Astrocyte (in vitro differentiated cells and primary cell): Measurements from ENCODE around the gene FES. TPM values are rescaled to one million over a fixed set of nuclear protein-coding genes. Genes with fewer than 3 reads are reported as not detected.

Experiments used
- DNase-seq: peaks from one replicate; pipeline ENCODE4 v3.0.0-alpha.2; 2010; ENCODE audit warnings: low read depth
- FAIRE-seq: peaks from 2 replicates; lab custom pipeline; 2011; peaks lifted over from hg19 to GRCh38; lab: Jason Lieb, UNC
- H2AFZ ChIP-seq: 2 replicates; pipeline ENCODE4 v1.6.0; 2012; ENCODE audit warnings: low read depth, low read length, inconsistent platforms
- H3K27ac ChIP-seq: 2 replicates; pipeline ENCODE4 v1.5.1; 2011; ENCODE audit warnings: low read depth, low read length, inconsistent platforms
- H3K27me3 ChIP-seq: 2 replicates; pipeline ENCODE4 v1.6.0; 2011; ENCODE audit warnings: low read length, inconsistent platforms; ENCODE audit not compliant: insufficient read depth
- H3K36me3 ChIP-seq: 2 replicates; pipeline ENCODE4 v1.5.1; 2011; ENCODE audit warnings: low read length, inconsistent platforms; ENCODE audit not compliant: insufficient read depth
- H3K4me1 ChIP-seq: 2 replicates; pipeline ENCODE4 v1.5.1; 2011; ENCODE audit warnings: low read length, inconsistent platforms; ENCODE audit not compliant: insufficient read depth
- H3K4me2 ChIP-seq: 2 replicates; pipeline ENCODE4 v1.6.0; 2012; ENCODE audit warnings: low read length, inconsistent platforms
- H3K4me3 ChIP-seq: 2 replicates; pipeline ENCODE4 v1.5.1; 2011; ENCODE audit warnings: low read depth, mild to moderate bottlenecking, low read length, inconsistent platforms; ENCODE audit not compliant: insufficient read depth
- H3K79me2 ChIP-seq: 2 replicates; pipeline ENCODE4 v1.6.0; 2012; ENCODE audit warnings: mild to moderate bottlenecking, low read length, inconsistent platforms; ENCODE audit not compliant: insufficient read depth
- H3K9ac ChIP-seq: 2 replicates; pipeline ENCODE4 v1.6.0; 2012; ENCODE audit warnings: mild to moderate bottlenecking, low read length, inconsistent platforms
- H3K9me3 ChIP-seq: 2 replicates; pipeline ENCODE4 v1.5.1; 2012; ENCODE audit warnings: low read depth, mild to moderate bottlenecking, low read length, inconsistent platforms; ENCODE audit not compliant: insufficient read depth
- H4K20me1 ChIP-seq: 2 replicates; pipeline ENCODE4 v1.6.0; 2012; ENCODE audit warnings: low read length, inconsistent platforms; ENCODE audit not compliant: insufficient read depth
- H3K27ac Mint-ChIP-seq: one replicate; pipeline ENCODE4 v1.8.0; 2021; ENCODE audit warnings: mild to moderate bottlenecking, mixed read lengths; ENCODE audit not compliant: unreplicated experiment
- H3K27me3 Mint-ChIP-seq: one replicate; pipeline ENCODE4 v1.8.0; 2021; ENCODE audit warnings: low read depth, mixed read lengths; ENCODE audit not compliant: unreplicated experiment
- H3K36me3 Mint-ChIP-seq: one replicate; pipeline ENCODE4 v1.8.0; 2021; ENCODE audit warnings: low read depth, mixed read lengths; ENCODE audit not compliant: unreplicated experiment
- H3K4me1 Mint-ChIP-seq: one replicate; pipeline ENCODE4 v1.8.0; 2021; ENCODE audit warnings: low read depth, mixed read lengths; ENCODE audit not compliant: unreplicated experiment
- H3K4me3 Mint-ChIP-seq: one replicate; pipeline ENCODE4 v1.8.0; 2021; ENCODE audit warnings: mild to moderate bottlenecking, moderate library complexity, mixed read lengths; ENCODE audit not compliant: unreplicated experiment
- H3K9me3 Mint-ChIP-seq: one replicate; pipeline ENCODE4 v1.8.0; 2021; ENCODE audit warnings: mild to moderate bottlenecking, mixed read lengths; ENCODE audit not compliant: unreplicated experiment
- EZH2 ChIP-seq: IDR thresholded peaks from 2 replicates; pipeline ENCODE4 v1.6.1; 2012; ENCODE audit warnings: mild to moderate bottlenecking, low read length, inconsistent platforms; ENCODE audit not compliant: insufficient read depth
- total RNA-seq: library from RNA; stranded (reverse); gene quantifications from 2 replicates; pipeline ENCODE4 v1.2.1, GENCODE V29; 2021
- TF ChIP-seq, protein P1 (sequence below): IDR thresholded peaks from 2 replicates; pipeline ENCODE4 v1.5.1; 2011; ENCODE audit warnings: low read depth, mild to moderate bottlenecking, inconsistent platforms, low read length, moderate library complexity; ENCODE audit not compliant: insufficient read depth

The FES gene
- total RNA-seq, 1 donor from 2014 or later: 7.2 TPM

DNA sequence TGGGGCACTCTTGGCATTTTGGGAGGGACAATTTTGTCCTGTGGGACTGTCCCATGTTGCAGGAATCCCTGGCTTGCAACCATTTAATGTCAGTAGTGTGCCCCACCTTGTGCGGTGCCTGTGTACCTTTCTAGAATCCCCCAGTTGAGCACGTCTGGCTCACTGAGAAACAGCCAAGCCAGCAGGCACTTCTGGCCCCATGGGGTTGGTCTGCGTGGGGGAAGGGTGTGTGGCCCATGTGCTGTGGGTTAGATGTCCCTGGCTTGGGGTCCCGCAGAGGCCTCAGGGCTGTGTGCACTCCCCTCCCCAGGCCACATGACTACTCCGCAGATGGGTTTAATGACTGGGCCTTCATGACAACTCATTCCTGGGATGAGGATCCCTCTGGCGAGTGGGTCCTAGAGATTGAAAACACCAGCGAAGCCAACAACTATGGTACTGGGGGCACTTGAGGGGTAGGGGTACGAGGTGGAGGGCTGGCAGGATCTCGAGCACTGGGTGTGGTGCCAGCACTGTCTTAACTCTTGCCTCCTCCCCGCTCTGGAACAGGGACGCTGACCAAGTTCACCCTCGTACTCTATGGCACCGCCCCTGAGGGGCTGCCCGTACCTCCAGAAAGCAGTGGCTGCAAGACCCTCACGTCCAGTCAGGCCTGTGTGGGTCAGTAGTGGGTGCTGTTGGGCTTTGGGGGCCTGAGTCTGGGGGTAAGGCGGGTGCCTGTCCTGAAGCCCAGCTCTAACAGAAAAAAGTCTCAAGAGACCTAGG, 3.7 kb upstream of the FES start:
- TF ChIP-seq EZH2: no peak
- TF ChIP-seq, protein P1, sequence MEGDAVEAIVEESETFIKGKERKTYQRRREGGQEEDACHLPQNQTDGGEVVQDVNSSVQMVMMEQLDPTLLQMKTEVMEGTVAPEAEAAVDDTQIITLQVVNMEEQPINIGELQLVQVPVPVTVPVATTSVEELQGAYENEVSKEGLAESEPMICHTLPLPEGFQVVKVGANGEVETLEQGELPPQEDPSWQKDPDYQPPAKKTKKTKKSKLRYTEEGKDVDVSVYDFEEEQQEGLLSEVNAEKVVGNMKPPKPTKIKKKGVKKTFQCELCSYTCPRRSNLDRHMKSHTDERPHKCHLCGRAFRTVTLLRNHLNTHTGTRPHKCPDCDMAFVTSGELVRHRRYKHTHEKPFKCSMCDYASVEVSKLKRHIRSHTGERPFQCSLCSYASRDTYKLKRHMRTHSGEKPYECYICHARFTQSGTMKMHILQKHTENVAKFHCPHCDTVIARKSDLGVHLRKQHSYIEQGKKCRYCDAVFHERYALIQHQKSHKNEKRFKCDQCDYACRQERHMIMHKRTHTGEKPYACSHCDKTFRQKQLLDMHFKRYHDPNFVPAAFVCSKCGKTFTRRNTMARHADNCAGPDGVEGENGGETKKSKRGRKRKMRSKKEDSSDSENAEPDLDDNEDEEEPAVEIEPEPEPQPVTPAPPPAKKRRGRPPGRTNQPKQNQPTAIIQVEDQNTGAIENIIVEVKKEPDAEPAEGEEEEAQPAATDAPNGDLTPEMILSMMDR: no peak
- Mint-ChIP-seq H3K4me1 (no peaks in the 10 kb centered on the region), H3K27ac (no peak overlapping the region), H3K4me3 (no peak overlapping the region), H3K27me3 (no peaks in the 10 kb centered on the region), H3K9me3 (no peaks in the 10 kb centered on the region), H3K36me3 (peaks cover 15% of the 10 kb centered on the region)
- no peak overlapping the region for H3K4me2 ChIP-seq
- DNase-seq: no peak
- no peak overlapping the region for H3K27ac ChIP-seq
- peaks cover 18% of the 10 kb centered on the region for H4K20me1 ChIP-seq
- H3K36me3 ChIP-seq: peaks cover 18% of the 10 kb centered on the region
- H3K4me3 ChIP-seq: no peak overlapping the region
- H2AFZ ChIP-seq: no peak overlapping the region
- no peak for FAIRE-seq
- H3K9me3 ChIP-seq: no peaks in the 10 kb centered on the region
- peaks cover 6% of the 10 kb centered on the region for H3K79me2 ChIP-seq
- H3K27me3 ChIP-seq: no peaks in the 10 kb centered on the region
- H3K9ac ChIP-seq: no peak overlapping the region
- peaks cover 15% of the 10 kb centered on the region for H3K4me1 ChIP-seq

DNA sequence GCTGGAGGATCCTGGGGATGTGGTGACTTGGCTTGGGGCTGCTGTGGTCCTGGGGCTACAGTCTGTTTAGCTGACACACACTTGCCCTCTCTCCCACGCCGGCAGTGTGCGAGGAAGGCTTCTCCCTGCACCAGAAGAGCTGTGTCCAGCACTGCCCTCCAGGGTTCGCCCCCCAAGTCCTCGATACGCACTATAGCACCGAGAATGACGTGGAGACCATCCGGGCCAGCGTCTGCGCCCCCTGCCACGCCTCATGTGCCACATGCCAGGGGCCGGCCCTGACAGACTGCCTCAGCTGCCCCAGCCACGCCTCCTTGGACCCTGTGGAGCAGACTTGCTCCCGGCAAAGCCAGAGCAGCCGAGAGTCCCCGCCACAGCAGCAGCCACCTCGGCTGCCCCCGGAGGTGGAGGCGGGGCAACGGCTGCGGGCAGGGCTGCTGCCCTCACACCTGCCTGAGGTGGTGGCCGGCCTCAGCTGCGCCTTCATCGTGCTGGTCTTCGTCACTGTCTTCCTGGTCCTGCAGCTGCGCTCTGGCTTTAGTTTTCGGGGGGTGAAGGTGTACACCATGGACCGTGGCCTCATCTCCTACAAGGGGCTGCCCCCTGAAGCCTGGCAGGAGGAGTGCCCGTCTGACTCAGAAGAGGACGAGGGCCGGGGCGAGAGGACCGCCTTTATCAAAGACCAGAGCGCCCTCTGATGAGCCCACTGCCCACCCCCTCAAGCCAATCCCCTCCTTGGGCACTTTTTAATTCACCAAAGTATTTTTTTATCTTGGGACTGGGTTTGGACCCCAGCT, 2.9 kb upstream of the FES start:
- Histone ChIP-seq H3K9ac (no peak overlapping the region), H3K4me1 (peaks cover 20% of the 10 kb centered on the region), H3K79me2 (no peaks in the 10 kb centered on the region), H3K9me3 (no peaks in the 10 kb centered on the region), H3K4me3 (no peak overlapping the region), H4K20me1 (peaks cover 10% of the 10 kb centered on the region), H3K27me3 (no peaks in the 10 kb centered on the region), H3K36me3 (peaks cover 17% of the 10 kb centered on the region), H3K27ac (no peak overlapping the region), H2AFZ (no peak overlapping the region), H3K4me2 (no peak overlapping the region)
- TF ChIP-seq, protein P1: no peak
- no peak for TF ChIP-seq EZH2
- DNase-seq (no peak), FAIRE-seq (no peak)
- no peaks in the 10 kb centered on the region for H3K27me3 Mint-ChIP-seq
- H3K36me3 Mint-ChIP-seq: peaks cover 13% of the 10 kb centered on the region
- H3K4me3 Mint-ChIP-seq: no peak overlapping the region
- H3K27ac Mint-ChIP-seq: no peak overlapping the region
- H3K9me3 Mint-ChIP-seq: no peaks in the 10 kb centered on the region
- no peaks in the 10 kb centered on the region for H3K4me1 Mint-ChIP-seq
